COLO829 (cell line): Measurements from ENCODE around the gene AP3D1.
"Not testable (repeated sequence)": the region's sequence is repeated elsewhere in the genome, so short reads cannot be mapped to it uniquely, and the experiment has no call there.

Source experiments
- DNase-seq: peaks from one replicate; pipeline ENCODE4 v3.0.0; 2012; ENCODE audit warnings: low spot score

Gene AP3D1

DNA sequence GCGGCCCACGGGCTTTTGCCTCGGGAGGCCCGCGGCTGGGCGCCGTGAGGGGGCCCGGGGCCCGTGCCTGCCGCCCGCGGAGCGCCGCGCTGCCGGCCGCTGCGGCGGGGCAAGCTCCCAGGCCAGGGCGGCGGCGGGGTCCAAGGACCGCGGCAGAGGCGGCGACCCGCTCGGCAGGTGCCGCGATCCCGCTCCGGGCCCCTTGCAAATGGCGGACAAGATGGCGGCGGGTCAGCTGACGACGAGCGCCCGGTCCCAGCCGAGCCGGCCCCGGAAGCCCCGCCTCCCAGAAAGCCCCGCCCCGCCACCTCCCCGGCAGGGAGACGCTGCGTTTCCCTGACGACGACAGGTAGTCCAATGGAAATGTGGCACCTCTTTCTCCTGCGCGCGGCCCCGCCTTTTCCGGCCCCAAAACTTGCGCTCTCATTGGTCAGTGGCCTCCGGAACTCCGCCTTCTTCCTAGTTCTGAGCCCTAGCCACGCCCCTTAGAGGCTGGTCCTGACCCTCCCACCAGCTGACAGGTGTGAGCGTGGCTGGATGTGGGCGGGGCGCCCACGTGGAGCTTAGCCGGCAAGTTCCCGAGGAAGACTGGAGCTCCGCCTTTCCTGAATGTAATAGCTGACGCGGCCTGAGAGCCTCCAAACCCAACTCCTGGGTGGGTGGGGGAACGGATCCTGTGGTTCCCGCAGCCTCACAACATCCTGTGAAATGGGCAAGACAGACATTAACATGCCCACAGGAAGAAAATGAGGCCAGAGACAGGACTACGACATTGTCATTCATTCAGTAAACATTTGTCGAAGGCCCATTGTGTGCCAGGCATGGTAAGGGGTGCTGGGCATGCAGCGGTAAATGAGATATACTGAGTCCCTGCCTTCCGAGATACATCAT, at the start of gene AP3D1:
AP3D1 (minus strand) TSS at position 228 of the 891 bp plus-strand sequence. CDS start 232 bp downstream, outside the sequence.
- DNase-seq: peak; percentile 99

GRCh38 chr19:2200624-2201294, 49.4 kb upstream of the AP3D1 start:
- DNase-seq: not testable (repeated sequence)

DNA sequence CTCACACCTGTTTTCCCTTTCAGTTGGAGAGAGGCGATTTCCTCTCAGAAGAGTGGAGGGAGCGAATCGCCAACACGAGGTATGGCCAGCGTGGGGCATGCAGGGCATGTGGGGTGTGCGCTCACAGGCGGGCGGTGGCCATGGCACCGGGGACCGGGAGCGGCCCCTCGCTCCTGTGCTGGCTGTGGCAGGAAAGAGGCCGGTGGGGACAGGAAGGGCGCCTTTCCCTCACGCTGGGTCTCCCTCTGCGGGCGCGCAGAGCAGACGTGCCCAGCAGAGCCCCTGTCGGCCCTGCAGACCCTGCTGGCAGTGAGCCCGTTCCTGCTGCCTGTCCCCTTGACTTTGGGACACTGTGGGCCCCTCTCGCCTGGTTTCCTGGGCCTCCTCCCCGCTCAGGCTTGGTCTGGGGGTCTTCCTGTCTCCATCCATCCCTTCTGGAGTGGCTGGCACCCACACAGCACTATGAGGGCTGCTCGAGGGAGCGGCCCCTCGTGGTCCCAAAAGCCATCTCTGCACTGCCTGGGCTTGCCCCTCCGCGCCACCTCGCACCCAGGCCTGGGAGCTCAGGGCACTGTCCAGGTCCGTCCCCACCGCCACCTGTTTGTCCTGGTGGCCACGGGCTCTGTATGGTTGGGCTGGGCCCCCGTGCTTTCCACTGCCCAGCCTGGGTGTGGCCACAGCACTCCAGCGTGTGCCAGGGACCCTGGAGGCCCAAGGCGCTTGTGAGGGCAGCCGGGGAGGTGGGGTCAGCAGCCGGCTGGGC, 48.7 kb upstream of the AP3D1 start:
- no peak for DNase-seq

DNA sequence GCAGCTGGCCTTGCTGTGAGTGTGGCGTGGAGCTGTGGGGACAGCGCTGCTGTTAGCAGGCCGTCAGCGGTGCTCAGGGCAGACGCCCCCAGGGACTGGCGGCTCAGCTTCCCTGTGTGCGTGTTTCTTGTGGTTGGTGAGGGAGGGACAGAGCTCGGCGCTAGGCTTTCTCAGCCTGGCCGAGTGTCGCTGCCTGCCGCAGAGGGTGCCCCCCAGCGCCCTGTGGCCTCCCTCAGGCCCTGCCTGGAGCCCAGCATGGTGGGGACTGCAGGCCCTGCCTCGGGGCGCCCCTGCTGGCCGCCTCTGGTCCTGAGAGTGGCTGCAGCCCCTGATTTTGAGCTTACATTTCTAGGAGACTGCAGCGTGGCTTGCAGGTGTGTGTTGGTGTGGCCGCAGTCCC, 47.8 kb upstream of the AP3D1 start:
- no peak for DNase-seq

DNA sequence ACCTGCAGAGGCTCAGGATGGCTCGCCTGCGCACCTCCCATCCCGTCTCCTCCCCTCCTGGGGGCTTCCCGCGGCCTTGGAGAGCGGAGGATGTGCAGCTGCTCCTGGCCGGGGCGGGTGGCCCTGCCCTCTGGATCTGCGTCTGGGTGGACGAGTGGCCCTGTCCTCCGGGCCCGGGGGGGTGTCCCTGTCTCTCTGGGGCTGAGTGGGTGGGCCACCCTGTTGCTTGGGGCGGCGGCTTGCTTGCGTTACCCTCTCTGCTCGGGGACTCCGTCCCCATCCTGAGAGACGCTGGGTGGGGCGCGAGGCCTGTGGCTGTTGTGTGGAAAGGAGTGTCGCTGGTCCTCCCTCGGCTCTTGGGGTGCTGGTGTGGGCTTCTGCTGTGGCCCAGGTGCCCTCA, 47.0 kb upstream of the AP3D1 start:
- DNase-seq: no peak

DNA sequence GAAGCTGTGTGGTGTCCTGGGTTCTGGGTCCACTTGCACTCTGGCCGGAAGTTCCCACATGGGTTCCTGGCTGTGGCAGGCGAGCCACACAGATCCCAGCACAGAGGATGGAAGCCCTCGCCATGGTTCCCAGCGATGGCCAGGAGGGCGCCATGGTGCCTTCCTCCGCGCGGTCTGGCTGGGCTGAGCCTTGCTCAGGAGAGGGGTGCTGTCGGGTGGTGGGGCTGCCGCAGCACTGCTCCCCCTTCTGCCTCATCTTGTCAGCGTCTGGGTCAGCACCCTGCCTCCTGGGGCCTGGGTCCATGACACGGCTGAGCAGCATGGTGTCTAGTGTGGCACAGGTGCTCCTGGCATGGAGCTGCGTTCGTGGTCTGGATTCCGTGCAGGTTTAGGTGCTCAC, 45.9 kb upstream of the AP3D1 start:
- DNase-seq: no peak

GRCh38 chr19:2195914-2196313, 44.5 kb upstream of the AP3D1 start:
- DNase-seq: no peak

DNA sequence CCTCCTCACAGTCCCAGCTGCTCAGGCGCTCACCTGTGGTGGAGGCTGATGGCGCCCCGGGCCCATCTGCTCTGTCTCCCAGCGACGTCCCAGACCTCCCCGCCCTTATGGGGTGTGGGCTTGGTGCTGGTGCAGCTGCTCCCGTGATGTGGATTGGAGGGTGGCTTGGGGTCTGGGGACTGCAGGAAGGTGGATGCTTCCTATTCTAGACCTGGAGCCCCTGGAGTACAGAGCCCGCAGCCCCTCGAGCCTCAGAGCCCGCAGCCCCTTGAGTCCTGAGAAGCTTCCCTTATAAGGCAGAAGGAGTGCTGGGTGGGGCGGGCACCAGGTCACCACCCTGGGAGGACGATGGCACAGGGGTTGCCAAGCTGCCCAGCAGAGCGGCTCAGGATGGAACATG, 44.0 kb upstream of the AP3D1 start:
- DNase-seq: no peak

DNA sequence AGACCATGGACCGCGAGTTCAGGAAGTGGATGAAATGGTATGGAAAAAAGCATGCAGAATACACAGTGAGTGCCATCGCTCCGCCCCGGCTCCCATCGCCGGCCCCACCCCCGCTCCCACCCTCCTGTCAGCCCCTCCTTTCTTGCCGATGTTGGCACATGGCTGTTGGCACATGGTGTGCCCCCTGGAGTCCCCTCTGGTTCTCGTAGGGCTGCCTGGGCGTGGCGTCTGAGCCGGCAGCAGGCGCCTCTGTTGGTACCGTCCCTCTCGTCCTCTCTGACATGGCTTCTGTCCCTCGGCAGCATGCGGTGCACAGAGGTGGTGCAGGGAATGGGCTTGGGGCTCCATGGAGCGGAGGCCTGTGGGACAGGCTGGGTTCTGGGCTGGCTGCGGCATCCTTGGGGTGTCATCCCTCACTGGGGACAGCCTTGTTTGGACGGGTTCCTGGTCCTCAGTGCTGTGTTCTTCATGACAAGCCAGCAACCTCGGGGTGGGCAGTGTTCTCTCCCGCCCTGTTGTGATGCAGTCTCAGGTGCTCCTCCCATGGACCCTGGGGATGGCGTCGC, 43.2 kb upstream of the AP3D1 start:
- DNase-seq: no peak

DNA sequence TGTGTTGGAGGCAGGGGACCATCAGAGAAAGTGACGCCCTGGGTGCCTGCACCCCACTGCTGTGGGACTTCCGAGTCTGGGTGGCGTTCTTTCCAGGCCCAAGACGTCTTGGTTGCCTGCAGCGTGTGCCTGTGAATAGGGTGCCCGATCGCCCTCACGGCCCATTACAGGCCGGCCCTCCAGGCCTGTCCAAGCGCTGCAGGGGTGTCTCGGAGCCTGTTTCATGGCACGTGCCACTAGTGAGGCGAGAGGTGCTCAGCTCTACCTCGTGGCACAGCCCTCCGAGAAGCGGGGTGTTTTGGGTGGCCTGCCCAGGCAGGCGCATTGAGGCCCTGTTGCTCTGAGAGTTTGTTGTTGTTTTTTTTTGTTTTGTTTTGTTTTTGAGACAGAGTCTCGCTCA, 42.4 kb upstream of the AP3D1 start:
- DNase-seq: no peak

DNA sequence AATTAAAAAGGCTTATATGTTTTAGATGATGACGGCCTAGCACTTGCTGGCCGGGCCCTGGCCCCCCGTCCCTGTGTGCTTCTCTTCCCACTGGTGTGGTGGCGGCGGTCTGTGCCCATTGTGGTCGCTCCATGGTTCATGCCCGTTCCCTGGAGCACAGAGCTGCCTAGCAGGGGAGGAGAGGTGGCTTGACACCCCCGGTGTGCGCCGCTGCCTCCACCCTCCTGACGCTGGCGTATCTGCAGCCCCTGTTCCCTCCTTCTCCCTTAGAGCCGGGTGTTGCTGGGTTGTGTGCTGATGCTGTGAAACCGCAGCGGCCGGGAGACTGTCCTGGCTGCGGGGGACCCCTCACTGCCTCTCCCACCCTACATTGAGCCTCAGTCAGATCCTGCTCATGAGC, 41.5 kb upstream of the AP3D1 start:
- no peak for DNase-seq

GRCh38 chr19:2191456-2192310, 40.3 kb upstream of the AP3D1 start:
- DNase-seq: no peak

DNA sequence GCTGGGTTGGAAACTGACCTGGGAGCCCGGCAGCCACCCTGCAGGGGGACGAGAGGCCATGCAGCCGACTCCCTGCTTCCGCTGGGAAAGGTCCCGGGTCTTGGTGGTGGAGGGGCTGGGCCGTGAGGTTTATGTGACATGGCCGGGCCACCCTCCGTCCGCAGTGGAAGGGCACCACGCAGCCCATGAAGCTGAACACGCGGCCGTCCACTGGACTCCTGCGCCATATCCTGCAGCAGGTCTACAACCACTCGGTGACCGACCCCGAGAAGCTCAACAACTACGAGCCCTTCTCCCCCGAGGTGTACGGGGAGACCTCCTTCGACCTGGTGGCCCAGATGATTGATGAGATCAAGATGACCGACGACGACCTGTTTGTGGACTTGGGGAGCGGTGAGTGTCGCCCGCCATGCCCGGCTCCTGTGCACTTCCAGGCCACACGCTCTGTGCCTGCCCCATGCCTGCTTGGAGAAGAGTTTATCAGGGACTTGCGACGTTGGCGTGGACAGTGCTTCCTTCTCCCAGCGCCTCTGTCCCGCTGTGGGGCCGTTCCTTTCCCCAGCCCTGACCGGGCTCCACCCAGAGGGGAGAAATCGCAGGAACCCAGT, 39.6 kb upstream of the AP3D1 start:
- no peak for DNase-seq

DNA sequence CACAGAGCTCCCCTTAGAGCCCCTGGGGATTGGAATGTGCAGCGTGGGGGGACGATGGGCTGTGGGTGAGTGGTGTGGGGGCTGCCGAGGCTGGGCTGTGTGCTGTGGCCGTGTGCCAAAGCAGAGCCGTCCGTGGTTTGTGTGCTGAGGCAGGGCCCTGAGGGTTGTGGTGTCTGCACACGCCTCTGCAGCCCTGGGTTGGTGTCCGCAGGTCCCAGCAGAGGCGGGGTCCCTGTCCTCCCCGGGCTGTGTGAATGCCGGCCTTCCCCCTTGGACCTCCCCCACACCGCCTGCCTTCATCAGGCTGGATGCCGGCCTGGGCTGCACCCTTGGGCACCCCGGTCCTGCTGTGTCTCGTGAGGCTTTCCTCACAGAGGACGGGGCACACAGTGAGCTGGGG, 38.5 kb upstream of the AP3D1 start:
- DNase-seq: no peak

DNA sequence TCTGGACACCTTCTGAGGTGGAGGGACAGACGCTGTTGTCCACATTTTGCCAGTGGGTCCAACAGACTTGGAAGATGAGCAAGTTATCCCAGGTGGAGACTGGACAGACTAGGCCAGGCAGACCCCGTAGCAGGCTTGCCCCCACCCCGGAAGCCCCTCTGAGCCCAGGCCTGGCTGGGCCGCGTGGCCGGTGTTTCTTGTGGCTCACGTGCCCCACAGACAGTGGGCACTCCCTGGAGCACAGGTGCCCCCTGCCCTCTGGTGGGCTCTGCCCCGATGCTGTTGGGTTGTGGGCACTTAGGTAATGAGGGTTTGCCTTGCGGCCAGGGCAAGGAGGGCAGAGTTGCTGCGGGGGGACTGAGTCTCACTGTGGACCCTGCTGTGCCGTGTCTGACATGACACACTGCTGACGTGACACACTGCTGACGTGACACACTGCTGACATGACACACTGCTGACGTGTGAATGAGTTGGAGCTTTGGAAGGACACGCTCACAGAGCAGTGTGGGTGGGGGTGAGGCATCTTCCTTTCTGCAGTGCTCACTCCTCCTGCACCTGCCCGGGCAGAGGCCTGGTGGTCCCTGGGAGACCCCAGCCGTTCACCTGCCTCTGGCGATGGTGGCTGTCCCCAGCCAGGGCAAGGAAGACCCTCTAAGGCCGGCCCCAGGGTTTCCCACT, 37.5 kb upstream of the AP3D1 start:
- DNase-seq: no peak

DNA sequence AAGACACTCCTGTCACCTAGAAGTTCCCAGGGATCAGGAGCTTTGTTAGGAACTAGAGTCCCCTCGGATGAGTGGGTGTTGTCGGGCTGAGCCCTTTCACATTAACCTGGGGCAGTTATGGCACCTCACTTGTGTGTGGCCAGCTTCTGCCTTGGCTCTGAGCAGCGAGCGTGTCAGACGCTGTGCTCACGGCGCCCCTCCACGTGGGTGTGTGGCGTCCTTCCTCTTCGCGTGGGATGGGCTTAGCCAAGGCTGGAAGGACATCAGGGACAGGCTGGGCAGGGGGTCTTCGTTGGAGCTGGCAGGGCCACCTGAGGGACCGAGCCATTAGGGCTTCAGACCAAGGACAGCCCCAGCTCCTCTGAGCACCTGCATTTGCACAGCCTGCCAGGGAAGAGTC, 35.8 kb upstream of the AP3D1 start:
- no peak for DNase-seq

DNA sequence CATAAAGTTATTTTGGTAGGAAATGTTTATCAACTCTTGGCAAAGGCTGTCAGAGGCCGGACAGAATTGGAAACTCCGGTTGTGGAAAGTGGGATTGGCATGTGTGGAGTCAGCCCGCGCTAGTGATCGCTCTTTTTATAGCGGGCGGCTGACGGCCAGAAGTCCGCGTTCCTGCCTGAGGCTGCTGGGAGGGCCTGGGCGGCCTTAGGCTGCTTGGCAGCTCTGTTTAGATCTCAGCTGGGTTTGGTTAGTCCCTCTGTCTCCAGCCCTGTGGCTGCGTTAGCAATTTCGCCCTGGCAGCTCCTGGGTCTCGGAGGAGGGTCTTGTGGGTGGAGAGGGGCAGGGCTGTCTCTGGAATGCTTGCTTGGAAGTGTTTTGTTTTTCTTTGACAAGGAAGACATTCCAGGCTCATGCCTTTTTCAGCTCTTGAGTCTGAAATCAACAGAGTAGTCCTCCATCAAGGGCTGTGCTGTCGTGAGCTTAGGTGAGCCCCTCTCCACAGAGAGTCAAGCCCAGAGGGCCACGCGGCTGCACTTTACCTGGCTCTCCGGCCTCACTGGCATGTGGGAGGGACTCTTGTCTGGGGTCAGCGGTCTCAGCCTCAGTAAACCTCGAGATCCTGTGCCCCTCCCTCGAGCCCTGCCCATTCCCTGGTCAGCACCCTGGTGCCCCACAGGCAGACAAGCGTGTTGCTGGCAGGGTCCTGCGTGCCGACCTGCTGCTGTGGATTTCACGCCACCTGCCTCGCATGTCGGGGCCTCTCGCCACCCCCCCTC, 34.9 kb upstream of the AP3D1 start:
- DNase-seq: no peak

- no peak for DNase-seq
Observed at GRCh38 chr19:2185734-2186070, 34.3 kb upstream of the AP3D1 start.

DNA sequence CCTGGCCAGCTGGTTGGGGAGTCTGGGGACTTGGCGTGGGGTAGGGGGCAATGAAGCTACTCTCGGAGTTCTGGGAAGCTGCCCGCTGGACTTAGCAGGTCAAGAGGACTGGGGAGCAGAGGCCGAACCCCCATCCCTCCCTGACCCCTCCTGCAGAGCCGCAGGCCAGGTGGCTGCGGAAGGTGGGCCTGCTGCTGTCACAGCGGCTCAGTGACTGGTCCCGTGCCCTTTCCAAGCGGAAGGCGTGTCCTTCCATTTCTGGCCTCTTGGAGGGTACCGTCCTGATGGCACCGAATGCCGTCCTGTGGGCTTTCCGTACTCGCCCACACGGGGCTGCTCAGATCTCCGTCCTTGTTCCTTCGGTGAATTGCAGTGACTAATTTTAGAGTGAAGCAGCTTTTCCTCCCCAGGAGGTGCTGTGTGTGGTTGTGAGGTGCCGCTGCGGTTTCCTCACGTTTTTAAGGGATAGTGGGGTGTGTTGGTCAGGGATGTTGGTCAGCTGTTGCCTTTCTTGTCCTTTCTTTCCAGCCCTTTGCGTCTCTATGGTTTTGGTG, 33.1 kb upstream of the AP3D1 start:
- DNase-seq: no peak

- DNase-seq: no peak
Observed at GRCh38 chr19:2181633-2181997, 30.2 kb upstream of the AP3D1 start.
